Measurements from ENCODE around the gene CLMP.

CLMP gene

DNA sequence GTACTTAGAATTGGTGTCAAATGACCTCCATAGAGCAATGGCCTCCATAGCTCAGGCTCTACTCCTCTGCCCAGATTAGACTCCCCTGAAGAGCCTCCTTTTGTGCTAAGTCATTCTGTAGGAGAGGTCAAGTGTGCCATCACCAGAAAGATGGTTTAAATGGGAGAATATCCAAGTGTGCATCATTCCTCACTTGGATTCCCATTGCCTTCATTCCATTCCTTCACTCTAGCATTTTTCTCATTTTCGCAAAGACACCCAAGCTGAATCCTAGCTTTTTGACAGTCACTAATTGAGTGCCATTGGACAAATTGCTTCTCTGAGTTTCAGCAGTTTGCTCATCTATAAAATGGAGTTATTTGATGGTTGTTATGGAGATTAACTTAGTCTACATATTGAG lies 16.9 kb downstream of the CLMP start:
- H3K4me3 ChIP-seq (replicated peaks; ENCODE audit: low read depth, low read length), result no peak overlapping the region
- TF ChIP-seq, protein P1, sequence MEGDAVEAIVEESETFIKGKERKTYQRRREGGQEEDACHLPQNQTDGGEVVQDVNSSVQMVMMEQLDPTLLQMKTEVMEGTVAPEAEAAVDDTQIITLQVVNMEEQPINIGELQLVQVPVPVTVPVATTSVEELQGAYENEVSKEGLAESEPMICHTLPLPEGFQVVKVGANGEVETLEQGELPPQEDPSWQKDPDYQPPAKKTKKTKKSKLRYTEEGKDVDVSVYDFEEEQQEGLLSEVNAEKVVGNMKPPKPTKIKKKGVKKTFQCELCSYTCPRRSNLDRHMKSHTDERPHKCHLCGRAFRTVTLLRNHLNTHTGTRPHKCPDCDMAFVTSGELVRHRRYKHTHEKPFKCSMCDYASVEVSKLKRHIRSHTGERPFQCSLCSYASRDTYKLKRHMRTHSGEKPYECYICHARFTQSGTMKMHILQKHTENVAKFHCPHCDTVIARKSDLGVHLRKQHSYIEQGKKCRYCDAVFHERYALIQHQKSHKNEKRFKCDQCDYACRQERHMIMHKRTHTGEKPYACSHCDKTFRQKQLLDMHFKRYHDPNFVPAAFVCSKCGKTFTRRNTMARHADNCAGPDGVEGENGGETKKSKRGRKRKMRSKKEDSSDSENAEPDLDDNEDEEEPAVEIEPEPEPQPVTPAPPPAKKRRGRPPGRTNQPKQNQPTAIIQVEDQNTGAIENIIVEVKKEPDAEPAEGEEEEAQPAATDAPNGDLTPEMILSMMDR (IDR thresholded peaks at IDR 0.05; ENCODE audit: insufficient read depth, low read length, poor library complexity, severe bottlenecking), result no peak
- no peak for DNase-seq (ENCODE audit: extremely low read depth, insufficient read length)
- no peaks in the 10 kb centered on the region; the same call in none of the 2 replicates for H3K27me3 ChIP-seq (replicated peaks; ENCODE audit: control insufficient read depth, insufficient read depth, low read length)
- H3K36me3 ChIP-seq (ENCODE audit: control insufficient read depth, insufficient read depth, low read length), result no peaks in the 10 kb centered on the region

DNA sequence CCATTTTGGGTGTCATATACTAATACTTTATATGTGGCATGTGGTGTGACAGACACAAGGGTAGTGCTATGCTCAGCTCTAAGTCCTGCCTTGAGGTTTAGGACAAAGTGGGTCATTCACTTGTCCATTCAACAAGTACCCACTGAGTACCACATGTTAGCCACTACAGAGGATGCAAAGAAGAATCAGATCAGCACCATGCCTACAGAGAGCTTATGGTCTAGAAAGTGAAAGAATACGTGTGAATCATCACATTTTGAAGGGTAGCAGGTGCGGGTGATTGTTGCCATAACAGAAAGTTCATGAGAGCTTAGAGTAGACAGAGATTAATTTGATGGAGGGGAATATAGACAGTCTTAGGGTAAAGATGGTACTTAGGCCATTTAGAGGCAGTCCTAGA lies 18.3 kb downstream of the CLMP start:
- no peaks in the 10 kb centered on the region for H3K36me3 ChIP-seq (ENCODE audit: control insufficient read depth, insufficient read depth, low read length)
- TF ChIP-seq, protein P1 (IDR thresholded peaks at IDR 0.05; ENCODE audit: insufficient read depth, low read length, poor library complexity, severe bottlenecking), result no peak
- no peak for DNase-seq (ENCODE audit: extremely low read depth, insufficient read length)
- H3K4me3 ChIP-seq (replicated peaks; ENCODE audit: low read depth, low read length), result no peak overlapping the region
- no peaks in the 10 kb centered on the region; the same call in 1 of the 2 replicates for H3K27me3 ChIP-seq (replicated peaks; ENCODE audit: control insufficient read depth, insufficient read depth, low read length)

GRCh38 chr11:123174196-123175183 lies 20.6 kb downstream of the CLMP start:
- no peak overlapping the region for H3K4me3 ChIP-seq (replicated peaks; ENCODE audit: low read depth, low read length)
- TF ChIP-seq, protein P1 (IDR thresholded peaks at IDR 0.05; ENCODE audit: insufficient read depth, low read length, poor library complexity, severe bottlenecking), result no peak
- no peaks in the 10 kb centered on the region for H3K36me3 ChIP-seq (ENCODE audit: control insufficient read depth, insufficient read depth, low read length)
- no peak for DNase-seq (ENCODE audit: extremely low read depth, insufficient read length)
- H3K27me3 ChIP-seq (replicated peaks; ENCODE audit: control insufficient read depth, insufficient read depth, low read length), result no peaks in the 10 kb centered on the region; the same call in 1 of the 2 replicates

- Histone ChIP-seq H3K4me3 (replicated peaks; ENCODE audit: low read depth, low read length) (no peak overlapping the region), H3K36me3 (ENCODE audit: control insufficient read depth, insufficient read depth, low read length) (no peaks in the 10 kb centered on the region), H3K27me3 (replicated peaks; ENCODE audit: control insufficient read depth, insufficient read depth, low read length) (no peaks in the 10 kb centered on the region; the same call in 1 of the 2 replicates)
- no peak for DNase-seq (ENCODE audit: extremely low read depth, insufficient read length)
- TF ChIP-seq, protein P1 (IDR thresholded peaks at IDR 0.05; ENCODE audit: insufficient read depth, low read length, poor library complexity, severe bottlenecking), result no peak
Observed at GRCh38 chr11:123173856-123174186, 21.2 kb downstream of the CLMP start.

DNA sequence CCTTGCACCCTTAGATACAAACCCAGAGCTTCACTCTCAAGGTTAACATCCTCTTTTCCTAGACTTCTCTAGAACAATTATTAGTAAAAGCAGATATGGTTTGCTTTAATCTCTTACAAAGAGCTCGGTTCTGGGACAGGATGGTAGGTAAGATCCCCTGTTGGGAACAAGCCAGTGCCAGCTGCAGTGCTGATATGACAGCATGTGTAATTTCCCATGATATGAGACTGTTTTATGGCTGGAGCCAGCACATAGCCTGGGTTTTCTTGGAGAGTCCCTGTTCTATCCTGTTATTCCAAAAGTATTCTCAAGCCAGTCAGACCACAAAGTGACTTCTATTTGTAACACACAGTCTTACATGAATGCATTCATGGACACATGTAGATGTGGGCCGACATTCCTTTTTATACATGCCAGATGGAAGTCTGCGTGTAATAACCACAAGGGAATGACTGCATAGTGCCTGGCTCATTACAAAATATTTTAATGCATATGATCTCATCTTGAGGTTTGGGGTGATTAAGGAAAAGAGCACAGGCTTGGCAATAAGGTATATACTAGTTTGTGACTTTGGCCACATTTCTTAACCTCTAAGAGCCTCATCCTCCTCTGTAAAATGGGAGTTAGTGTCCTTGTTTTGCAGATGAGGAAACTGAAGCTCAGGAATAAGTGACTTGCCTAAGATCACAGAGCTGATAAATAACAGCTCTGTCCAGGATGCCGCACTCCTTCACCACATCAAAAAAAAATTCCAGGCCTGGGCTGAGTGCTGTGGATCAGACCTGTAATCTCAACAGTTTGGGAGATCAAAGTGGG lies 21.8 kb downstream of the CLMP start:
- H3K36me3 ChIP-seq (ENCODE audit: control insufficient read depth, insufficient read depth, low read length), result no peaks in the 10 kb centered on the region
- no peaks in the 10 kb centered on the region; the same call in 1 of the 2 replicates for H3K27me3 ChIP-seq (replicated peaks; ENCODE audit: control insufficient read depth, insufficient read depth, low read length)
- H3K4me3 ChIP-seq (replicated peaks; ENCODE audit: low read depth, low read length), result no peak overlapping the region
- TF ChIP-seq, protein P1 (IDR thresholded peaks at IDR 0.05; ENCODE audit: insufficient read depth, low read length, poor library complexity, severe bottlenecking), result no peak
- DNase-seq (ENCODE audit: extremely low read depth, insufficient read length), result no peak

Measured in GM06990 (cell line).